SKM-1 treated with dmso at 0.1 percent for 144 hours (cell line): ENCODE measurements around the gene SLC2A9.

Source experiments
- DNase-seq: peaks from one replicate; lab custom pipeline; 2025; ENCODE audit not compliant: unreplicated experiment; lab: John Stamatoyannopoulos, UW

SLC2A9 gene

DNA sequence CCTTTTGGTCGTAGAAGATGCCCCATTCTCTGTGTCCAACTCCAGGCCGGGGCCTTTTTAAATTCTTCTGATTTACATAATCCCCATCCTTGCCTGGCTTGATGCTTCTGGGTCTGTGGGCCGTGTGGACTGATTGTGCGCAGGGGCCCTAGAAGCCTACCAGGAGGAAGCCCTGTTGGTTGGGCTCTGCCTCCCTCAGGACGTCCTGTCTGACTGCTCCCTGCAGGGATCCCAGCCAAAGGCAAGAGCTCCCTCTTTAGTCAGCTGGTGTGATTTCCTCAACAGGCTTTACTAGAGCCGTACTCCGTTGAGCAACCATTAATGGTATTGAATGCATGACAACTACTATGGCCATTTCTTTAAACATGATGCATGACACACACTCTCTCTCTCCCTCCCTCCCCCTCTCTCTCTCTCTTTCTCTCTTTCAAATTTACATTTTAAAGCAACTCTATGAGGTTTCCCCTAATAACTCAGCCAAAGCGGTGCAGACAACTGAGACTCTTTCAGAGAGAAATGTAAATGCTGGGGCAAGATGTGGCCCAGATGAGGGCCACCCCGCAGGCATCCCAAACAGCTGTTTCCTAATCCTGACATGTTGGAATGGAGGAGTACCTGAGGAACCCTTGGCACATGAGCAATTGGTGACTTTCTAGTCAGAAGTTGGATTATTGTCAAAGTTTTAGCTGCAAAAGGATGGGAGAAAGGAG is 122.5 kb downstream of the SLC2A9 start:
- DNase-seq, result no peak

DNA sequence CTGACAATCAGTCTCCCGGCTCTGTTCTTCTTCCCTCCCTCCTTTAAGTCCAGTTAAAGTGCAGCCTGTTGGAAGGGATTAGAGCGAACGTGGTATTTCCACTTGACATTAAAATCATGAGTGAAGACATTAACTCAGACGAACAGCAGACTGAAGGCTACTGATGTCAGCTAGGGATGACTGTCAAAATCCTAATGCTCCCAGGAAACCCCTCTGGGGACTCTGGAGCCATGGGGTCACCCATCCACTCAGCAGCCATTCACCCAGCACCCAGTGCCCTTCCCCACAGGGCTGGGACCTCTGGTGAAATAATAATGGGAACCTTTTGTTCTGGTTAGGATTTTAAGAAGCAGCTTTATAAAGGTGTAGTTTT is 126.0 kb downstream of the SLC2A9 start:
- no peak for DNase-seq

DNA sequence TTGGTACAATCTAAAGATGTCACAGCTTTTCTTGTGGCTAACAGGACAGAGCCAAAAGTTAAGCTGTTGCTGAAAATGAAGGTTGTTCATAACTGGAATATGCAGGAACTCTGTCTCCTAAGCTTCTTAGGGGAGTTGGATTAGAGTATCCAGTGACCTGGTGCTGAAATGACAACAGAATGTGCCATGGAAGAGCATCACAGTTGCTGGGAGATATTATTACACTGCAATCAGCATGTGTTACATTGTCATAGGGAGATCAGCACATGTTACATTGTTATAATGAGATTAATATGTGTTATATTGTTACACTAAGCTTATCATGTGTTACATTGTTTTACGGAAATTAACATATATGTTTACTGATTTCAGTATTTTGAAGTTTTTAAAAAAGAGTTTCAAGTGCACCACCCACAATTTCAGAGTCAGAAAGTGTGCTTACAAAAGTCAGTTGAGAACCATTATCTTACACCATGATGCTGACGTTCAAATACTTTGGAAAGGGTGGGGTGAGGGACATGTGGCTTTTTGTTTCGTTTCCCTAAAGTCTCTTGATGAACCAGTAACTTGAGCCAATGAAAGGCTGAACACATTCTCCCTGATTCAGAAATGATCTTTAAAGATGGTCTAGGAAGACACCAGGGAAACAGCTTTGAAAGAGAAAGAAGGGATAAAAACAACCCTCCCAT is 126.5 kb downstream of the SLC2A9 start:
- no peak for DNase-seq

DNA sequence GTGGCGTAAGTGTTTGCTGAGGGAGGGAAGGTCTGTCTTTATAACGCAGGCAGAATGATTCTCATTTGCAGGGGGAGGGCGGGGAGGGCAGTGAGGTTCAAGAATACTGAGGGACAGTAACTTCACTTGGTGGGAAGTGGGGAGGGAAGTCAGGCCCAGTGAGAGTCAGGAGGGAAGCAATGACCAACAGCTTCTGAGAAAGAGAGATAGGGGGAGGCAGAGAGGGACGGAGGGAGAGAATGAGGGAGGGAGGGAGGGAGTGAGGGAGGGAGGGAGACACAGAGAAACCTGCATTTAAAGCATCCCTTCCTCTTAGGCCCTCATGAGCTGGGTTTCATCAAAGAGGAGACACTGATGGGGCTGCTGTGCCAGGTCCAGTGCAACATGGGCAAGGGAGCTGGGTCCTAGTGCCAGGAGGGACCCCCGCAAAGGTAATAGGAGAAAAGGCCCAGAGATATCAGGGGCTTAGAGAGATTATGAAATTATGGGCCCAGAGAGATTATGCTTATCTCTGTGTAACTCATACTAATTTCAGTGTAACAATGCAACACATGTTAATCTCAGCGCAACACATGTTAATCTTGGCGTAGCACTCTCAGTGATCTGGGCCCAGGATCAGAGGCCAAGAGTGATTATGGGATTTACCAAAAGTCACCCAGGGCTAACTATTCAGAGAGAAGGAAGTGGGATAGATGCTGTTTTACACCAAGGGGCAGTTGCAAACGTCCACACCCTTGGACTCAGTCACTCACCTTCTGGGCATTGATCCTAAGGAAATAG is 127.8 kb downstream of the SLC2A9 start:
- no peak for DNase-seq

DNA sequence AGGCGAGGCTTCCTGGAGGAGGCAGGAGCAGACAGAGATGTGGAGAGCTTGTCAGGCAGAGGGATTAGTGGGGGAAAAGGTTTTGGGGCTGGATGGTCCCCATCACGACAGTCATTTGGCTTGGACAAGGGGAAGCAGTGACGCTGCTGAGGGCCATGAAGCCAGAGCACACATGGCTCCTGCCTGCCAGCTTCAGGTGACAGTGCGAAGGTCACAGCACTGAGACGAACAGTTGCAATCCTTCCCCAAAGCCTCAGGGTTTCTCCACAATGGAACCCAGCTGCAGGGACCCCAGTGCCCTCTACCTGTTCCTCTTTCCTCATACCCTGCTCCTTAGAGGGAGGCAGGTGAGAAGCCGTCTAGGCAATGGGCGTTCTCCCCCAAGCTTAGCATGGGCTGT is 129.6 kb downstream of the SLC2A9 start:
- no peak for DNase-seq

DNA sequence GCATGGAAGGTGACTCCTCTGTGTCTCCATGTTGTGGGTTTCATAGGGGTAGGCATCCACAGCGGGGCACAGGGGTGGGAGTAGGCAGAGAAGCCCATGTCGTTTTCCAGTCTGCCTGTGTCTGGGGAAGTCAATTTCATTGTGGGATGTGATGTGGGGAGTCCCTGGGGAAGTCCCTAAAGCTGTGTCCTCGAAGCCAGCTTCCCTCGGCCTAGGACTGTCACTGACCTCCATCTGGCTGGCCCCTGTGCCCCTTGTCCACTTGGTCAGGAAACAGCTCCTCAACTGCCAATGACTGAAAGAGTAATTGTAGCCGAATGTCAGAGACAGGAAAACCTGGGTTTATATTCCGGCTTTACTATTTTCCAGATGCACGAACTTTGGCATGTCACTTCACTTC is 130.2 kb downstream of the SLC2A9 start:
- no peak for DNase-seq

DNA sequence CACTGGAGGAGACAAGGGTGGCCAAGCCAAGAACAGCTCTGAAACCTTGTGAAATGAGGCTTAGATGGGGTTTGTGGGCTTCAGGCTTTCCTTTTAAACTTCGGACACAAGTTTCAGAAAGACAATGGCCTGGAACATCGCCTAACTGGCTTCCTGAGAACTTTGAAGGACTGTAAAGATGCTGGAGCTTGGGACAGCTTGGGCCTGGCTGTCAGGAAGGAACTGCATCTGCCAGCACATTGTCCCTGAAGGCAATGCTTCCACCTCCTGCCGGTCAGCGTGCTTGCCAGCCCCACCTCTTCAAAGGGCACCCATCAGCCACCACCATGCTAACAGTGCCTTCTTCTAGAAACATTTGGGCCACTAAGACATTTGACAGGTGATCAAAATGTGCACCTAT is 132.0 kb downstream of the SLC2A9 start:
- no peak for DNase-seq

DNA sequence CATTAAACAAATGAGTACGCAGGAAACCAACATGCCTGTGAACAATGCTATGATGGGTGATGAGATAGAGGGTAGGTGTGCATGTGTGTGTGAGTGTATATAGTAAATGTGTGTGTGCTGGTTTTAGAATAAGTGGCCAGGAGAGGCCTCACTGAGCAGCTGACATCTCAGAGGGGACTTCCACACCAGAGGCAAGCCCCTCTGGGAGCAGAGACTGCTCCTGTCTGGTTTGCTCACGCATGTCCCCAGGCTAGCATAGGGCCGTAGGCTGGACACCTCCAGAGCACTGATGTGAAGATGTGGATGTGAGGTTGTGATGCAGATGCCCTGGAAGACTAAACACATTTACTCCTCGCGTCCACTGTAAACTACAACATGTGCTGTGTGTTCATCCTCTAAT is 135.3 kb downstream of the SLC2A9 start:
- no peak for DNase-seq

DNA sequence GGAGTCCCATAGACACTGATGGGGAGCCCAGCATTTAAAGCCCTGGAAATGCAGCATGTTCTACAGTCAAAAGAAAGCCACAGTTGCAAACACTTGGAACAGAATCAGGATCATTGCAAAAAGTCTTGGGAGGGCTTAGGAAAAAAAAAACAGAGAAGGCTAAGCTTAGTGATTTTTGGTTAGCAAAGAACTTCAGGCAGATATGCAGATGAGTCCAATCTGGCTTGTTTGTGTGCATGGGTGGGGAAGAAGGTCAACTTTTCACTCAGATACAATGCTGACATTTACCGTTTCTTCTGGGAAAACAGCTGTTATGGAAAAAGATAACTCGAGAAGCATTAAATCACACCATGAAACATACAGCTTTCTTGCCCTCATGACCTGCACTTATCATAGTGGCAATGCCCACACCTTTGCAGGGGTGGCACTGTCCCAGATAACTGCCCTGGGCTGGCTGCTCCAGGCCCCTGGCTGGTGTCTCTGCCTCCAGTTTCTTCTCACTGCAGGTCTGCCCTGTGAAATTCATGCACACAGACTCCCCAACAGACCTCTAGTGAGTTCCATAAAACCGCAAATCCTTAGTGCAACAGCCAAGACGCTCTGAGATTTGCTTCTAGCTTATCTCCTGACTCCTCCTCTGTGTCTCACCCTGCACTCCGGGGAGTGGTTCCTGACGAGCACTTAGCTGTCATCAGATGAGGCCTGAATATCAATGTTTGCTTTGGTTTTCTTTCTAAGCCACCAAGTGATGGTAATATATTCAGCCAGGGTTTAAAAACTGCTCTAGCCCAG is 140.7 kb downstream of the SLC2A9 start:
- DNase-seq, result no peak

DNA sequence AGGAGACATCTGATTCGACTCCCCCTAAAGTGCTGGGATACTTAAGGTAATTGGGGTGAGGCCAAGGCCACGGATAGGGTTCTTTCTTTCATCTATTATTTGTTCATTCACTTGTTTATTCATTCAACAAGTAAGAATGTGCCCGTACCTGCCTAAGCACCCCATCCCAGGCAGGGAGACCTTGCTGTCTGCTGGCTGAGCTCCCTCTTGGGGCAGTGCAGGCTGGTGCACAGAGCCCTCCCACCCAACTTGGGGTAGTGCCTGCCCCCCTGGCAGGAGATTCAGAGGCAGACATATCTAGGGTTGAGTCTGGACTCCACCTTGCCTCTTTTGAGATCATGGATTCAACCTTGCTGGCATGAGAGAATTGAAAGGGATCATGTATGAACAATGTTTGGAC is 144.2 kb downstream of the SLC2A9 start:
- DNase-seq, result no peak

DNA sequence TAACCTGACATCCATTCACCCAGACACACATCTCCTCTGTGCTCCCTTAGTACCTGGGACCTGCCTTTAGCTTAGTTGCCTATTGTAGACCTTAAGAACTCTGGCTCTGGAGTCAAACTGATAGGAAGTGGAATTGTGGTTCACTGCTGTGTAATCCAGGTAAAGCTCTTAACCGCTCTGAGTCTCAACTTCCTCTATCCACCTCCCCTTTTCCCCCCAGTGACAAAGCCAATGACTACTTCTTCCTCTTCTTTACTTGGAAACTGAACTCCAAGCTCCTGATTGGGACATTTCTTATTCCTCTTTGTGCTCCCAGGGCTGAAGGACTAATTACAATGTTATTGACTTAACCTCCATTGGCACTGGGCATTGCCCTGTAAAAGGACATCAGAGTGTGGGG is 145.8 kb downstream of the SLC2A9 start:
- peak; percentile 96 for DNase-seq

DNA sequence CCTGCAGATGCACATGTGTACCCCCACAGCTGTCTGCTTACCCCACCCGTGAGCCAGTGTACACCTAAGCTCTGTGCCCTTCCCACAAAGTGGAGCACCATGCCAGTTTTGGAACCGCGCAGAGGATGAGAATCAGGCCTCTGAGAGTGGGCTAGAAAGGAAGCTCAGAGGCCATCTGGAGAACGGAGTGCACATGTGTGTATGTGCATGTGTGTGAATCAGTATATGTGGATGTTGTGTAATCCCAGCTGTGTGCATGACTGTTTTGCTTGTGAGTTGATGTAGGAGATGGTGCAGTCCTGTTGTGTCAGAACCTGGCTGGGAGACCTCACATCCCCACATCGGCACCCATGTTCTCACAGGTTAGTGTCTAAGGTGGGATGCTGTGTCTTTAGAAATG is 146.9 kb downstream of the SLC2A9 start:
- no peak for DNase-seq

DNA sequence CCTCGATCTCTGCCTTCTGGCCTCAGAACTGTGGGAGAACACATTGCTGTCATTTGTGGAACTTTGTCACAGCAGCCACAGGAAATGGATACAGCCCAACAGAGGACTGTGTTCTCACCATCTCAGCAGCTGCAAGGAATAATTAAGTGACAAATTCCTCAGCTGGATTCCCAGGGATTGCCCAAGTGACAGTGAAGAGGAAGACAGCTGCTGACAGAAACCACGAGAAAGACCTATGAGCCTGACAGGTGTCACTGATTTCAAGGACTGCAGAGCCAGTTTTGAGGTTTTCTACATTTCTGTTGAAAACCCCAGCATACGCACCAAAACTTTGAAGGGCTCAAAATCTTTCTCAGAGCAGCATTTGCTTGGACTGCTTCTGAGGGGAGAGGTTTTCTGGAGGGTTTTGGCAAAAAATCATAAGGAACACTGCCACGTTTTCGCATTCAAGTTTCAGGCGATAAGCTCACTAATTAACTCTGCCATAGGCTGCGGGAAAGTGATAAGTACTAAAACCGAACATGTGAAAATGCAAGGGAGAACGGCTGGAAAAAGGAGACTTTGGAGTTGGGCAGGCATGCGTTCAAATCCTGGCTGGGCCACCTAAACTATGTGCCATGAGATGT is 151.0 kb downstream of the SLC2A9 start:
- no peak for DNase-seq

DNA sequence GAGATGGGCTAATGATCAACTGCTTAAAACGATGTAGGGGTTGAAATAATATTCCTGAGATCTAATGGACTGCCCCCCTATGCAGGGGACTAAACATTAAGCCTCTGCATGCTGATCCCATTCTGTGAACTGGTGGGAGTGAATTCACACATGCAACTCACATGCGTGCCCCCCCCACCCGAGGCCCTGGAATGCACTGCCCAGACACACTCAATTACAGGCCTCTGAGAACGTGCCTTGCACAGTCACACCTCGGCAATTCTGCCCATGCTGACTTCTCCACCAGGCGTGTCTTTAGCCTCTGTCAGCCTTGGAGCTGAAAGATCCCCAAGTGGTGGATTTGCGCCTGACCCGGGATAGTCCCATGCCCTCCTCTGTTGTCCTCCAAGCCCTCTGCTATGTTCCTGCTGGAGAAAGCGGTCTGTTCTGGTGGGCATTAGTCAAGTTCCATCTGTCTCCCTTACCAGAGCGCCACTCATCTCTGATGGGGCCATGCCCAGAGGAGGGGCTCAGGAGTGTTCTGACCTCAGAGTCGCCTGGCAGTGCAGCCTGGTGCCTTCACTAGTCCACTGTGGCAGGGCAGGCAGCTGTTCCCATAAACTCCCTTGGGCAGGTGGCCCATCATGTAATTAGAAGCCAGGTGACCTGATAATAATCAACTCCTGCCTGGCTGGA is 153.4 kb downstream of the SLC2A9 start:
- DNase-seq, result no peak

DNA sequence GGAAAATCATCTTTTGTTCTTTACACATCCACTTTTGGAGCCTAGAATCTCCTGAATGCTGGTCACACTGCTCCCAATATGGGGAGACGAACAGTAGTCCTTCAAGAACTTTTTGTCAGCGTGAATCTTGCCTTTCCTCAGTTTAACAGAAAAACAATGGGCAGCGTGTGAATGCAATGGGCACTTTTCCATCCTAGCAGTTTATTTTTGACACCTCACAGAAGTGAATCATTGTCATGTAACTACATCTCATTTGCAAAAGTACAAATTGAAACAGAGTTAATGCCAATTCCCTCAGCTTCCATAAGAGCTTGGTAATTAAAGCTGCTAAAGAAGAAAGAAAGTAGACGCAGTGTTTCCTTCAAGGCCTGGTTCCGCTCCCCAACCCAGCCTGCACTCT is 154.4 kb downstream of the SLC2A9 start:
- no peak for DNase-seq

DNA sequence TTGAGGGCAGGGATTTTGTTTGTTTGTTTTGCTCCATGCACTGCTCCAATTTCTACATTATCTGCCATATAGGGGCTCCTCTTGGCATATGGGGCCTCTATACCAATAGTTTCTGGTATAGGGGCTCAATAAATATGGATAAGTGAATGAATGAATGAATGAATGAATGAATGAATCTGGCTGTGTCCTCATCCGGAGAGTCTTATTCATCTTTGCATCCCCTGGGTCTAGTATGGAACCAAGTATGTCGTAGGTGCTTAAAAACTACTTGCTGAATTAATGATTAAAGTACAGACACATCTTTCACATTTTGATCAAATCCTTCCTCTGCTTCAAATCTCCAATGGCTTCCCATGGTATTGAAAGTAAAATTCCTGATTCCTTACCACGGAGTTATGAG is 159.7 kb downstream of the SLC2A9 start:
- DNase-seq, result no peak

DNA sequence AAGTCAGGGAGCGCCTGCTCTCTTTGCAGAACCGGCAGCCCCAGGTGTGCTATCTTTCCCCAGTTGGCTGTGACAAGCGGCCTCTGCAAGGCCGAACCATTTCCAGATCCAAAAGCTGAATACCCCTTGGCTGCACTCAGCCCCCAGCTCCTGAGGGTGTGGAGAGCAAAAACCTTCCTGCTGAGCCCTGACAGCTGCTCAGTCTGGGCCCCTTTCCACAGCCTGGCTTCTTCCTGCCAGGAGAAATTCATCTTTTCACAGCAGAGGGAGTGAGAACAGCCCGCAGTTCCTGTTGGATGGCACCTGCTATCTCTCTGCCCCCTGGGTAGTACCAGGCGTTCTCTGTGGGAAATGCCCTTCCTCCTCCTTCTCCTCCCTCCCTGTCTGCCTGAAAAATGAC is 161.5 kb downstream of the SLC2A9 start:
- no peak for DNase-seq

DNA sequence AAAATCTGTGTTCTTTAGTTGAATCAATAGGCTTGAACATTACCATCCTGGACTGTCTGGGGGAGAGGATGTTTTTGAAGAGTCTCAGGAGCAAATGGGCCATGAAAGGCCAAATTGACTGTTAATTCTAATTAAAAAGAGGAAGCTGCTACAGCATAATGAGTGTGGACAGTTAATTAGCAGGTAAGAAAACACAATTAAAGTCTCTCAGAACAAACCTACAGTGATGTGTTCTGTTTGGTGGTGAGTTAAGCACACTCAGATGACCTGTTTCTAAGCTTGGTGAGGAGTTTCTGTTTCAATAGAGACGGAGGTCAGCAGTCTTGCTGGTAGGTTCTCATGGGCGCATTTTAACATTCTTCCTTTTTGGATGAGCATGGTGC is 171.8 kb downstream of the SLC2A9 start:
- no peak for DNase-seq

DNA sequence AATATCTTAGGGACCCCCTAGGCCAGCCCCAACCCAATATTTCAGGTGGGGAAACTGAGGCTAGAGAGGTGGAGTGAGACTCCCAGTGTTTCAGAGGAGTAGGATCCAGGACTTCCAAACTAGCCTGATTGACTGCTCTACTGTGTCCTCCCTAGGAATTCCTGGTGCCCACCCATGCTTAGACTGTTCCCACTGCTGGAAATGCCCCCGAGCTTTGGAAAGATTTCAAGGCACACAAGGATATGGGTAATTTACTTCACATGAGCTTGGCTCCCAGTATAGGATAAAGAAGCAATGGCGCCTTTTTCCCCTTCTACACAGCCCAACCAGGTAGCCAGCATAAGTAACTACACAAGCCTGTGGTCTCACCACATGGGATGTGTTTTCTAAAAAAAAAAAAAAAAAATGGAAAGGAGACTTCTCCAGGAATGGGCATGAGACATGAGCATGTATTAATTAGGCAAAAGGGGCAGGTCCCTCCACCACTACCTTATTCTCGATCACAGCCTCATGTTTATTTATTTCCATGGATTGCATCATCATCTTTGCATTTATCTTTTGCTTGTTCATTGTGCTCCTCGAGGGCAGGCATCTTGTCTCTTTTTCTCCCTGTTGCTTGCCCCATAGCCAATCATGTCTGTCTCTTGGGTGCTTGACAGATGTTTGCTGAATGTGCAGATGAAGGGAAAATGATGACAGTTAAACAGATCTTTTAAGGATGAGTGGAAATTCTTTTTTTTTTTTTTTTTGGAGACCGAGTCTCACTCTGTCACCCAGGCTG is 173.1 kb downstream of the SLC2A9 start:
- DNase-seq, result no peak
